Astrocyte of the spinal cord (primary cell): ENCODE results near the gene ABCB8.

Experiments used
- DNase-seq: peaks from one replicate; pipeline ENCODE4 v3.0.0; 2011; ENCODE audit warnings: low read depth, low spot score
- H3K4me3 ChIP-seq: 2 replicates; pipeline ENCODE4 v1.5.1; 2011; ENCODE audit warnings: low read depth, mild to moderate bottlenecking, low read length, moderate library complexity
- CTCF ChIP-seq: IDR thresholded peaks from 2 replicates; pipeline ENCODE4 v1.5.1; 2012; ENCODE audit warnings: low read depth, mild to moderate bottlenecking, low read length, inconsistent platforms
- in situ Hi-C: cut with HindIII; loops from 2 replicates; pipeline ENCODE4 v1.10.0; 2017; ENCODE audit warnings: low sequenced_read_pairs

ABCB8 gene

GRCh38 chr7:150992833-150993302, 35.4 kb upstream of the ABCB8 start:
- no peak for TF ChIP-seq CTCF
- no peak overlapping the region for H3K4me3 ChIP-seq
- in situ Hi-C loops = no loop called here
- no peak for DNase-seq

- in situ Hi-C loops = no loop called here
- no peak for TF ChIP-seq CTCF
- no peak for DNase-seq
- H3K4me3 ChIP-seq = no peak overlapping the region
Measured at GRCh38 chr7:150993511-150993910, 34.7 kb upstream of the ABCB8 start.

GRCh38 chr7:150994141-150994837, 34.0 kb upstream of the ABCB8 start:
- in situ Hi-C loops = no loop called here
- H3K4me3 ChIP-seq = no peak overlapping the region
- DNase-seq = no peak
- TF ChIP-seq CTCF = no peak

- no peak for TF ChIP-seq CTCF
- in situ Hi-C loops = no loop called here
- no peak for DNase-seq
- no peak overlapping the region for H3K4me3 ChIP-seq
Measured at GRCh38 chr7:150994838-150995510, 33.3 kb upstream of the ABCB8 start.

- DNase-seq = no peak
- TF ChIP-seq CTCF = no peak
- in situ Hi-C loops = no loop called here
- H3K4me3 ChIP-seq = no peak overlapping the region
Measured at GRCh38 chr7:150996376-150997074, 31.7 kb upstream of the ABCB8 start.

- no peak for DNase-seq
- in situ Hi-C loops = no loop called here
- no peak overlapping the region for H3K4me3 ChIP-seq
- TF ChIP-seq CTCF = no peak
Measured at GRCh38 chr7:150997075-150997511, 31.2 kb upstream of the ABCB8 start.
